HG02870 (cell line): ENCODE measurements around the gene IRGQ.
"Not testable (repeated sequence)": the region's sequence is repeated elsewhere in the genome, so short reads cannot be mapped to it uniquely, and the experiment has no call there.

Experiments used
- ATAC-seq: cut with Tn5 transposase; IDR thresholded peaks from one replicate; pipeline ENCODE4 v1.9.1; 2021; ENCODE audit warnings: mild to moderate bottlenecking, moderate library complexity; ENCODE audit not compliant: unreplicated experiment

IRGQ gene

DNA sequence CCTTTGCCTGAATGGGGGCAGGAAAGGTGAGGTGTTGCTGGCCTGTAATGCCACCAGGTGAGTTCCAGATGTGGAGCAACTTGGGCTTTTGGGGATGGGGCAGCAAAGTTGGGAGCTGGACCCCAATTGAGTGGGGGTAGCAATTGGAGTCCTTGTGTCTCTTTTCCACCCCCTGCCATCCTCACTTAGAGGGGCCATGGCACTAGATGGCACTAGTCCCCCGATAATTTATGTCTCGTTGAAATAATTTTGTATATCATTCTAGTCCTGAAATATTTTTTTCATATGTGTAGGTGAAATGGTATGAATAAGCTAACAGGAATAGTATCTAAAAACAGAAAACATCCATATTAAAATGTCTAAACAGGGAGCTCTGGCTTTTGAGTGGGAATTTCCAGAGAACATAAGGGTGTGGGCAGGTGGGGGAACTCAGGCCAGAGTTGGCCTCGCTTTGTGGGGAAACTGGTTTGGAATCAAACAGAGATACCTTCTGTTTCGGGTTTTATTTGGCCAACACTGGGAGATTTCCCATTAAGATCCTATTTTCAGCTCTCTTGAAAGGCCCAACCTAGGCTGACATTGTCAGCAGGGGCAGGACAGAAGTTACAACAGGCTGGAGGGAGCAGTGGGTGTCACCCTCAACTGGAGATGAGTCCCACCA, 3.8 kb upstream of the IRGQ start:
- ATAC-seq = no peak

DNA sequence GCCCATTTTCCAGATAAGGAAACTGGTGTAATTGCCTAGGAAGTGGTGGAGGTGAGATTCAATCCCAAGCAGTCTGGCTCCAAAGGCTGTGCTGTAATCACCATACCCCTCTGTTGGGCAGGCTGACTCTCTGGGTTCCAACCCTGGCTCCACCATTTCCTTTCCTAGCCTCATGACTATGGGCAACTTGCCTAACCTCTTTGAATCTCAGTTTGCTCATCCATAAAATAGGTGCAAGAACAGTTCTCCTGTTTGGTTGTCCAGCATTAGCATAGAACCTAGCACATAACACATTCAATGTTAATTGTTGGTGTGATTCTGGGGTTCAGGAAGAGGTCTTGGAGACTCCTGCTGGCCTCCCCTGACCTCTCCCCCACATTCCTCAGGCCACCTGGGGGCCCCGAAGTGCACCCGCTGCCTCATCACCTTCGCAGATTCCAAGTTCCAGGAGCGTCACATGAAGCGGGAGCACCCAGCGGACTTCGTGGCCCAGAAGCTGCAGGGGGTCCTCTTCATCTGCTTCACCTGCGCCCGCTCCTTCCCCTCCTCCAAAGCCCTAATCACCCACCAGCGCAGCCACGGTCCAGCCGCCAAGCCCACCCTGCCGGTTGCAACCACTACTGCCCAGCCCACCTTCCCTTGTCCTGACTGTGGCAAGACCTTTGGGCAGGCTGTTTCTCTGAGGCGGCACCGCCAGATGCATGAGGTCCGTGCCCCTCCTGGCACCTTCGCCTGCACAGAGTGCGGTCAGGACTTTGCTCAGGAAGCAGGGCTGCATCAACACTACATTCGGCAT, 2.7 kb upstream of the IRGQ start:
- ATAC-seq = no peak

DNA sequence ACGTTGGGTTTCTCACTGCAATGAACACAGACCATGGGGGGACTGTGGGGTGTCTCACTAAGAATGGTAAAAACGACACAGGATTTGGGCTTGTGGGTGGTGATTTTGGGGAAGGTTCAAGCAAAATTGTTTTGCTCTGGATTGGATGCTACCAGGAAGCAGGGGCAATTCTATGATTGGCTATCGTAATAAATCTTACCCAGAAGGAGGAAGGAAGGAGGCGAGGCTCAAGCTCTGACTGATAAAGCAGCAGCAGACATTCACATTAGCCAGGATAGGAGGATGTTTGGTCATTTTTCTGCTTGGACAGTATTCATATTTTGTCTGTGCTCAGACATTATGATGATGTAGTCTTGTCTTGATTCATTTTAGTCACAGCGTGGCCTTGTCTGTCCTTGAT, 1.9 kb upstream of the IRGQ start:
- ATAC-seq = no peak

DNA sequence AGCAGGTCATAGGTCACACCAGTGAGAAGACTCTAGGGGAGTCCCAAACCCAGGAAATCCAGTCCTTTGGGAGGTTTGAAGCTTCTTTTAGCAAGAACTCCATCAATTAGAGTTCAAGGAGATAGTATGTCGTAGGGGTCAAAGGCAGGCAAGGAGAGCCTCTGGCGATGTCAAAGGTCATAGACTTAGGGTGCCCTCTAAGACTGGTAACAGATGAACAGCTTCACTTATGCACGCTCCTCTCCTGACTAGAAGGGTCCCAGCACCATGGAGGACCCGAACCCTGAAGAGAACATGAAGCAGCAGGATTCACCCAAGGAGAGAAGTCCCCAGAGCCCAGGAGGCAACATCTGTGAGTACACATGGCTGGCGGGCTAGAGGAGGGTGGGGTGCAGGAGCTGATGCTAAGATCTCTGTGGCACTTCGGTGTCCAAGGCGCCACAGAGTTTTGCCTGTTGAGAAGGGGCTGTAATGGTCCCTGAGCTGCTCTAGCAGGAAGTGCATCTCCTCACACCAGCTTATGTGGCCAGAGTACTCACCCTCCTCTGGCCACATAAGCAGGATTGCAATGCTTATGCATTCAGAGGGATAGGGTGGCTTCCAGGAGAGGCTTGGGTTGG, 1.0 kb upstream of the IRGQ start:
- ATAC-seq = no peak

DNA sequence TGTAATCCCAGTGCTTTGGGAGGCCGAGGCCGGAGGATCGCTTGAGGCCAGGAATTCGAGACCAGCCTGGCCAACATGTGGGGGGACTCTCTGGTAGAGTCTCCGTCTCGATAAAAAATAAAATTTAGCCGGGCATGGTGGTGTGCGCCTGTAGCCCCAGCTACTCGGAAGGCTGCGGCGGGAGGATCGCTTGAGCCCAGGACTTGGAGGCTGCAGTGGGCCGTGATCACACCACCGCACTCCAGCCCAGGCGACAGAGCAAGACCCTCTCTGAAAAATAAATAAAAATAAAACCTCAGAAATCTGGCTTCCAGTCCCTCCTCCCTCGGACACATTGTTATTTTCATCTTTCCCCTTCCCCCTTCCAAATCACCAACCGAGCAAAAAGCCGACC, 332 bp downstream of the IRGQ start:
- ATAC-seq = no peak

DNA sequence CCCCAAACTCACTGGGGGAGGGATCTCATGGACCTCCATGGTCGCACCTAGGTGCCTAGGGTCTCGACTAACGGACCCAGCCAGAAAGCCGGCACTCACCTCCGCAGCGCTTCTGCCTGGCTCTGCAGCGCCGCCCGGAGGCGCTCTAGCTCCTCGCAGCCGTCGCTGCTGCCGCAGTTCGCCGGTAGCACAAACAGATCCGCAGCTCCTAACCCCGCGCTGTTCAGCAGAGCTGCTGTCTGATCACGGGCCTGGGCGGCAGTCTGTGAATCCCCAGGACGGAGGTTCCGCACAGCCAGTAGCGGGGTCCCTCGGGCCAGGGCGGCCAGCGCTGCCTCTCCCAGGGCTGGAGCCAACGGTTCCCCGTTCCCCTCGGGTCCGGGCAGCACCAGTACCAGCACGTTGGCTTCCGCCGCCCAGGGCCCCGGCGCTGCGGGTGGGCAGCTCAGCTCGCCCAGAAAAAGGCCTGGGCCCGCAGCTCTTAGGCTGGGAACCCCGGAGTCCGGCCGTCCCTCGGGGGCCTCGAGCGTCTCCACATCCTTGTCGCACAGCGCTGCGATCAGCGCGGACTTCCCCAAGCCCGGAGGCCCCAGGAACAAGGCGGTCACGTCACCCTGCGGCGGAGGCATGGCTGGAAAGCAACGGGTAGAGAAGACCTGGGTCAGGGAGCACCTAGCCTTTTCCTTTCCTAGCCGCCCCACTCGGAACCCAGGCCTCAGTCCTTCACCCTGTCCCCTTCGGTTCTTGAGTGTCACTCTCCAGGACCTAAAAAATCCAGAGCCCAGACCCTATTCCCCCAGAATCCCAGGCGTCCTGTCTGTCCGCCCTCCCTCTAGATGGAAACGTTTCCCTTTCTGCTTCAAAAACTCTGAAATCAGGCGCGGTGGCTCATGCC, 977 bp downstream of the IRGQ start:
- ATAC-seq = no peak

DNA sequence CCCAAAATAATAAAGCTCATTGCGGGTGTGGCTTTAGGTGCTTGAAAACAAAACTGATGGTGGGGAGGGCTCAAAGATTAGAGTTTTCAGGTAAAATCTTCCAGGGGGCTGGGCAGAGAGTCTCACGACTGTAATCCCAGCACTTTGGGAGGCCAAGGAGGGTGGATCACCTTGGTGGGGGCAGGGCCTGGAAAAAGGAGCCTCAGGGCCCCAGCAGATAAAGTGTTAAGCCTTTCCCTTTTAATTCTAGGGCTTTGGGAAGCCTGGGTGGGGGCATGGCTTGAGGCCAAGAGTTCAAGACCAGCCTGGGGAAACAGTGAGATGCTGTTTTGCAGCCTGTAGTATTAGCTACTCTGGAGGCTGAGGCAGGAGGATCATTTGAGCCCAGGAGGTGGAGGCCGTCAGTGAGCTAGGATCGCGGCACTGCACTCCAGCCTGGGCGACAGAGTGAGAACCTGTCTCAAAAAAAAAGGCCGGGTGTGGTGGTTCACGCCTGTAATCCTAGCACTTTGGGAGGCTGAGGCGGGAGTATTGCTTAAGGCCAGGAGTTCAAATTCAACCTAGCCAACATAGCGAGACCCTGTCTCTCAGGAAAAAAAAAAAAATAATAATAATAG, 1.7 kb downstream of the IRGQ start:
- no peak for ATAC-seq

DNA sequence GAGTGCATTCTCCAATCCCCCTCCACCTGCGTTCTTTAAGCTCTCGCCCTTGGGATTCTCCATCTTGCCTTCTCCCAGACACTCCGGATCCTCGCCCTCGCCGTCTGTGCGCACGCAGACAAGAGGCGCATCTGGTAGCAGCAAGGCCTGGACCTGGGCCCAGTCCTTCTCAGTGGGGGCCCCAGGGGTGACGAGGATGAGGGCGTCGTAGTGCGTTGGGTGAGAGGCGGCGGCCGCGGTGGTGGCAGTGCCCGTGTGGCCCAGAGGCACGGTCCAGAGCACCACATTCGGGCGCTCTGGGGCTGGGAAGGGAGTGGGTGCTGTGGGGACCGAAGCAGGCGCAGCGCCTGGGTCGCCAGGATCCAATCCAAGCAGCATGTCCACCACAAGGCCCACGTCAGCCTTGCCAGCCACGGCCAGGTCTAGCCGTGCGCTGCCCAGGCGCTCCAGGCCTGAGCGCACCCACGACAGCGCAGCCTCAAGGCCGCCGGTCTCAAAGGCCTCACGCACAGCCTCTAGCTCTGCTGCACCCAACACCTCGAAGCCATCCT, 3.1 kb downstream of the IRGQ start:
- no peak for ATAC-seq

DNA sequence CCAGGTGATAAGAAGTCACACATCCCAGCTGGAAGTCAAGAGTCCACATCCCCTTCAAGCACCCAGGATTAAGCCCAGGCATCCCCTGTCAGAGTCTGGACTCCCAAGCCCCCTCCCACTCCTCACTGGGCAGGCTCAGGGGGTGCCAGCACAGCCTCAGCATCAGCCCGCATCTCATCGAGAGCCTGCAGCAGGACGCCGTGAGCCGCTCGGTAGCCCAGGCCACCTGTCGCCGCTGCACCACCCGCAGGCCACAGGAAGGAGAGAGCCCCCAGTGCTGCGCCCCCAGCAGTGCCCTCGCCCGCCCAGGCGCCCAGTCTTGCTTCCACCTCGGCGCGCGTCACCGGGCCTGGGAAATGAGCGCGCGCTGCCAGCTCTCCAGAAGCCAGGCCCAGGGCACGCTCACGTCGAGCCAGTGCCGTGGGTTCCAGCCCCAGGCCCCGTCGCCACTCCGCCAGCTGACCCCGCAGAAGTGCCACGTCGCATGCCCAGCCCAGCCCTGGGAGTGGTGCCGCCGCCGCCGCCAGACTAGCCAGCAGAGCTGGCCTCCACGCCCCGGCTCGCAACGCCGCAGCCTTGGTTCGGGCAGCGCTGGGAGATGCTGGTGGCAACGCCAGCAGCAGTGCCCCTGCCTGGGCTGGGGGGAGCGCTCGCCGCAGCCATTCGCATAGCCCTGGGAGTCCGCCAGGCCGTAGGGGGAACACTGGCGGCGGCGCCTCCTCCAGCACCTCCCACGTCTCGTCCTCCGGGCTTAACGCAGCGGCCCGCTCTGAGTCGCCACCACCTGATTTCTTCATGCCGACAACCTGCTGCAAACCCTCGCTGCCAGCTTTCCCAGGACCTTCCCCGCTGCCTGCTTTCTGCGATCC, 3.8 kb downstream of the IRGQ start:
- no peak for ATAC-seq

DNA sequence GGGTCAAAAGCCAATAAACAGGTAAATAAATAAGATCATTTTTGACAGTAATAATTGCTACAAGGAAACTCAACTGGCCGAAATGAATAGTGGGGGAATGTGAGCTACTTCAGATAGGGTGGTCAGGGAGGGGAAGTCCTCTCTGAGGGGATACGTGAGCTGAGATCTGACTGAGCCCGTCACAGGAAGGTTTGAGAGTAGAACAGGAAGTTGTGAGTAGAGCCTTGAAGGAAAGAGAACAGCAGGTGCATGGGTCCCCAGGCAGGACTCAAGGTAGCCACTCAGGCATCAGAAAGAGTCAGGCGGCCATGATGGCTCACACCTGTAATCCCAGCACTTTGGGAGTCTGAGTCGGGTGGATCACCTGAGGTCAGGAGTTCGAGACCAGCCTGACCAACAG, 6.3 kb downstream of the IRGQ start:
- no peak for ATAC-seq

DNA sequence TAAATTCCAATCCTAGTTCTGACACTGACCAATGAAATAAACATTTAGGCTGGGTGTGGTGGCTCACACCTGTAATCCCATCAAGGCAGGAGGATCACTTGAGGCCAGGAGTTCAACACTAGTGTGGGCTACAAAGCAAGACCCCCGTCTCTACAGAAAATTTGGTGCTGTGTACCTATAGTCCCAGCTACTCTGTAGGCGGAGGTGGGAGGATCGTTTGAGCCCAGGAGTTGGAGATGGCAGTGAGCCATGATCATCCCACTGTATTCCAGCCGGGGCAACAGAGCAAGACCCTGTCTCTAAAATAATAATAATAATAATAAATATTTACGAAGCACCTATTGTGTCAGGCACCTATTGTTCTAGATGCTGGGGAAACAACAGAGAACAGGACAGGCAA, 6.7 kb downstream of the IRGQ start:
- no peak for ATAC-seq

DNA sequence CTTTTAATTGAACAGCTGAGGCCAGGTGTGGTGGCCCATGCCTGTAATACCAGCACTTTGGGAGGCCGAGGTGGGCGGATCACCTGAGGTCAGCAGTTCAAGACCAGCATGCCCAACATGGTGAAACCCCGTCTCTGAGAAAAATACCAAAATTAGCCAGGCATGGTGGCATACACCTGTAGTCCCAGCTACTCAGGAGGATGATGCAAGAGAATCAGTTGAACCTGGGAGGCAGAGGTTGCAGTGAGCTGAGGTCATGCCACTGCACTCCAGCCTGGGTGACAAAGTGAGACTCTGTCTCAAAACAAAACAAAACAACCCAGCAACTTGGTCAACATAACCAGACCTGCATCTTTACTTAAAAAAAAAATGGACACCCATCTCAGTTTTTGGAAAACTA, 8.9 kb downstream of the IRGQ start:
- not testable (repeated sequence) for ATAC-seq

DNA sequence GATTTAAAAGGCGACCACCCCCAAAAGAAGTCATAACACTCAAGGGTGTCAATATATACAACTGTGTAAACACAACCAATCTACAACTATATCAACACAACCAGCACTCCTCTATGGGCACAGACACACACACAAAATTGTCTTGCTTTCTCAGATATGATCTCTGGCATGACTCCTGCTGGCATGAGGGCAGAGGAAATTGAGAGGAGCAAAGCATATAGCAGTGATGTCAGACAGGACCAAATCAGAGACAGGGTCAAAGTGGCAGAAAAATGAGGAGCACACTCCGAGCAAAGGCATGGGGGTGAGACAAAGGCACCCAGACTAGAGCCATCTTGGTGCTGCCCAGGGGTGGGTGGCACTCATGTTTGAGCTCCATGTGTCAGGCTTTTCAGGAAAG, 9.6 kb downstream of the IRGQ start:
- ATAC-seq = no peak

DNA sequence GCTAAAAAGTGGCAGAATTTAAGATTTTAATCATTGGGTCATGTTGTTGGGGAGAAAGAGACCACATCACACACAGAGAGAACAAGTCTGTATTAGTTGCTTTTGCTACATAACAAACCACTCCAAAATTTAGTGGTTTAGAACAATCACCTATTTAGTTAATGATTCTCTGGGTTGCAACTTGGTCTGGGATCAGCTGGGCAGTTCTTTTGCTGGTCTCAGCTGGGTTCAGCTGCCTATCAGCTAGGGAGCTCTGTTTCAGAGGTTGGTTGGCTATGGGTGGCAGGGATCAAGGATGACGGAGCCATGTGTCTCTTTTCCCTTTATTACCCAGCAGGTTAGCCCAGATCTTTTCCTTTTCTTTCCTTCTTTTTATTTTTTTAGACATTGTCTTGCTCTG, 11.4 kb downstream of the IRGQ start:
- no peak for ATAC-seq

DNA sequence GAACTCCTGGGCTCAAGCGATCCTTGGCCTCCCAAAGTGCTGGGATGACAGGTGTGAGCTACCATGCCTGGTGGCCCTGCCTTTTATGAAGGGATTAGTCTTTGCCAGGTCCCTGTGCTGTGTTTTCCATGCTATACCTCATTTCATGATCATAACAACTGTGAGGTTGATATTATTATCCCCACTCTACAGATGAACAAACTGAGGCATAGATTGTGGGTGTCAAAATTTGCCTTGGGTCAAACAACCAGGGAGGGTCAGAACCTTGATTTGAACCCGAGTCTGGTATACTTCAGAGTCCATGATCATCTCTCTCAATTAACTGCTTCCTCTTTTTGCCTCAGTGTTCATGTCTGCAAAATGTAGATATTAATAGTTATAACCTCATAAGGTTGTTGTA, 13.4 kb downstream of the IRGQ start:
- ATAC-seq = no peak

DNA sequence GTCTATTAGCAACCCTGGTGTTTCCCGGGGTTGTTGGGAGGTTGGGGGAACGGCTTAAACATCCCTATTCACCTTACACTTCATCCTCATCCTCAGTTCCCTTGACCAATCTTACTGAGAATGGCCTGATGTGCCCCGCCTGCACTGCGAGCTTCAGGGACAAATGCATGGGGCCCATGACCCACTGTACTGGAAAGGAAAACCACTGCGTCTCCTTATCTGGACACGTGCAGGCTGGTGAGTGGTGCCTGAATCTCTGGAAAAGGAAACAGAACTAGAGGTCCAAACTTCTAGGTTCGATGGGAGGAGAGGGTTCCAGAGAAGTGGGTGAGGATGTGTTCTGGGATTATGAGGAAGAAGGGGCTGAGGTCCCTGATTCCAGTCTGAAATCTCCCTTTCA, 14.5 kb downstream of the IRGQ start:
- no peak for ATAC-seq

DNA sequence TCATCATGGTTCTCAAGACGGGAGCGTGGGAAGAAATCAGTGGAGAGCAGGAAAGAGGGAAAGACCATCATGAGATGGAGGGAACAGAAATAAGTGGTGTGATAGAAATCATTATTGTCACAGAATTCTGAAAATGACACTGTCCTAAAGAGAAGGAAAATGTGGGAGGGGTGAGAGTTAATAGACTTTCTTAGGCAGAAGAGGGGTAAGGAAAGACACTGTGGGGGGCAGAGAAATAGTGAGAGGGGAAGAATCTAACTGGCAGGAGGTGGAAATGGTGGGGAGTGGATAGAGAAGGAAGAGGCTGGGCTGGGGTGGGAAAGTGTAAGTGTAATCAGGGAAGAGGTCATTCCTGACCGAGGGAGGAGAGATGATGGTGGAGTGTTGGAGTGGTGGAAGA, 17.1 kb downstream of the IRGQ start:
- no peak for ATAC-seq

DNA sequence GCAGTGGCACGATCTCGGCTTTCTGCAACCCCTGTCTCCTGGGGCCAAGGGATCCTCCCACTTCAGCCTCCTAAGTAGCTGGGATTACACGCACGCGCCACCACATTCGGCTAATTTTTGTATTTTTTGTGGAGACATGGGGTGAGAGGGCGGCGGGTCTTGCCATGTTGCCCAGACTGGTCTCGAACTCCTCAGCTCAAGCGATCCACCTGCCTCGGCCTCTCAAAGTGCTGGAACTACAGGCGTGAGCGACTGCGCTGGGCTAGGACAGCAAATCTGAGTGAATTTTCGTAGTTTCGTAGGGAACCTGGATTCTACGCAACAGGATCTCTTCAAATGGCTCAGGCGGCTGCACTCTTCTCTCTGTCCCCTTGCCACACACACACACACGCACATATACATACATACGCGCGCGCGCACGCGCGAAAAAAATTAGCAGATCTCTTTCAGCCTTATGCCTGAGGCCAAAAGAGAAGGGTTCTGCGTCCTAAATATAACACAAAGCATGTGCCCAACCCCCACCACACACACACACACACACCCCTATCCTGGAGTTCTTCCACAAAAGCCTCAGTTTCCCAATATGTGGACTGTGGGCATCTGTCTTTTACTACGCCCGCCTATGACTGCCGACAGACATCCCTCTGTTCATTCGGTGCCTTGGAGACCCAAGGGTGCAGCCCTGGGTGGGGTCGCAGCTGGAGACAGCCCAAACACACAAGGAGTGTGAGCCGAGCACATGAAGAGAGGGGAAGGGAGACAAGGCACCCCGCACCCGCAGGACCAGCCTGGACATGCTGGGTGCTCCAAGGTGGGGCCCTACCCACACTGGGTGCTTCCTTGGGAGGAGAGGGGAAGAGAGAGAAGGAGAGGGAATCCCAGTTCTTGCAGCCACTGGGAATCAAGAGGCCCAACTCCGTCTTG, 19.7 kb downstream of the IRGQ start:
- no peak for ATAC-seq
